ENCODE data around the gene TIAM2.
"Not testable (repeated sequence)": the region's sequence is repeated elsewhere in the genome, so short reads cannot be mapped to it uniquely, and the experiment has no call there.

The TIAM2 gene

DNA sequence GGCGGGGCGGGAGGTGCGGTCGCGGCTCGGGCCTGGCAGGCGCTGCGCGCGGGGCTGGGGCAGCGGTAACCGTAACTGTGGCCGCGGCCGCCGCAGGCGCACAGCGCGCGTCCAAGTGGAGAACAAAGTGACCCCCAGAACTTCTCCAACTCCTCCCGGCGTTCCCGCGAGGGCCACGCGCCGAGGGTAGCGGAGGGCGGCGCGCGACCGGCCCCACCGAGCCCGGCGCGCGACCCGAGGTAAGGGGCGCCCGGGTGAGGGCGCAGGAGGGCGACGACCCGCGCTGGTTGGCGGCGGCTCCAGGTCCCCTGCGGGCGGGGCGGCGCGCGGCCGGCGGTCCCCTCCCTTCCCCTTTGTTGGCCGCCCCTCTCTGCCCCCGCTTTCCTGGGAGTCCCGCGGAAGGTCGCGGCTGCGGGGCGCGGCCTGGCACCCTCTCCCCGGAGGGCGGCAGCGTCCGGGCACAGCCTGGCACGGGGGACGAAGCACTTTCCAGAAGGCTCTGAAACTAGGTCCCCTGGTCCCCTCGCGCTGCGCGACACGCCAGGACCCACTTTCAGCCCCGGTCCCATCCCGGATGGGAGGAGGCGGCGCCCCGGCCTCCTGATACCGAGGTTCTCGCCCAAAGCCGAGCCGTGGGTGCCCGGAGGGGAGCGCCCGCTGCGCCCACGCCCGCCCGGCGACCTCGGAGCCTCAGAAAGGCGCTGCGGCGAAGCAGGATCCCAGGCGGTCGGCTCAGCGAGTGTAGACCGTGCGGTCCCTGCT, at the start of gene TIAM2:
TSS of gene TIAM2 (plus strand) at position 62 of the 762 bp plus-strand sequence. CDS start 133,909 bp downstream, outside the sequence.
- DNase-seq, result peak in 5 of 51 donors; percentile 10 to 29 (median 13)

- no peak for DNase-seq
Measured at GRCh38 chr6:154950979-154951344, 44.2 kb upstream of the TIAM2 start.

DNA sequence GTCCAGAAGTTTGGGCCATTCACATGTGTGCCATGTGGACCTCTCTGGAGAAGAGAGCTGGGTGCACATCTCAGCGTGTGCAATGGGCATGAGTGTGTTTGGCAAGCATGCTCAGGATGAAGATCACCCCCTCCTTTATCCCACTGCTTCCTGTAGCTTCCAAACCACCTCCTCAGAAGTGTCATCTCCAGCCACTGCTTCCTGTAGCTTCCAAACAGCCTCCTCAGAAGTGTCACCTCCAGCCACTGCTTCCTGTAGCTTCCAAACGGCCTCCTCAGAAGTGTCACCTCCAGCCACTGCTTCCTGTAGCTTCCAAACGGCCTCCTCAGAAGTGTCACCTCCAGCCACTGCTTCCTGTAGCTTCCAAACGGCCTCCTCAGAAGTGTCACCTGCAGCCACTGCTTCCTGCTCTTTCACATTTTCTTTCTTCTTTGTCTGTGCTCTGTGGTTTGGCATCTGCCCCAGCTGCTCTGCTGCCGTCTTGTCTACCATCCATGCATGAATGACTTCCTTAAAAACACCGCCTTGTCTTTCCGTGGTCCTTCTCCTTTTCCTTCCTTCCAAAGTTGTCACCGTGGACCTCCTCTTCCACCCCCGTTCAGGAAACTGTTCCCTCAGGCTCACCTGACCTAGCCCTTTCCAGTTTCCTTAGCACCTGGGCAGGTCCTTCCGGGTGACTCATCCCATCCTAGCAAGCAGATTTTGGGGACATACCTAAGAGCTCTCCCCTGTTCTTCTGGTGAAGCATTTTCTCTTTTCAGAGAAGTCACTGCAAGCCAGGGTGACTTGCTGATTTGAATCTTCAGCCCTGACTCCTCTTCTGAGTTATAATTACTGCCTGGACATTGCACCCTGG, 43.5 kb upstream of the TIAM2 start:
- DNase-seq, result no peak

- no peak for DNase-seq
Measured at GRCh38 chr6:154953644-154954043, 41.5 kb upstream of the TIAM2 start.

DNA sequence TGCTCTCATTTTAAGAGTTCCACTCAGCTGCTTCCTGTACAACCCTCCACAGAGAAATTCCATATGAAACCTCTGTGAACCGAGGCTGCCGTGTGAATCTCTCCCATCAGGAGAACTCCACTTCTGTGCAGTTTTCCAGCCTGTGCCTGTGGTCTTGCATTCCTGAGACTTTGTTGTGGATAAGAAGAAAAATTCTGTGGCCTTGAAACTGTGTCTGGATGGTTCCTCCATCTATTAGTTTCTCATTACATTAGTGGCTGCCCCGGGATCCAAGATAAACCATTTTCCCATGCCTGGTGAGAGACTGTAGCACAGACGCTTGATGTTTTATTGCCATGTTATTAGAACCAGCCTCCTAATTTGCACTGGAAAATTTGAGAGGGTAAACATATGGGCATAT, 40.8 kb upstream of the TIAM2 start:
- no peak for DNase-seq

- no peak for DNase-seq
Measured at GRCh38 chr6:154956771-154957522, 38.2 kb upstream of the TIAM2 start.

- no peak for DNase-seq
Measured at GRCh38 chr6:154958469-154958868, 36.6 kb upstream of the TIAM2 start.

- DNase-seq, result no peak
Measured at GRCh38 chr6:154960299-154960843, 34.7 kb upstream of the TIAM2 start.

DNA sequence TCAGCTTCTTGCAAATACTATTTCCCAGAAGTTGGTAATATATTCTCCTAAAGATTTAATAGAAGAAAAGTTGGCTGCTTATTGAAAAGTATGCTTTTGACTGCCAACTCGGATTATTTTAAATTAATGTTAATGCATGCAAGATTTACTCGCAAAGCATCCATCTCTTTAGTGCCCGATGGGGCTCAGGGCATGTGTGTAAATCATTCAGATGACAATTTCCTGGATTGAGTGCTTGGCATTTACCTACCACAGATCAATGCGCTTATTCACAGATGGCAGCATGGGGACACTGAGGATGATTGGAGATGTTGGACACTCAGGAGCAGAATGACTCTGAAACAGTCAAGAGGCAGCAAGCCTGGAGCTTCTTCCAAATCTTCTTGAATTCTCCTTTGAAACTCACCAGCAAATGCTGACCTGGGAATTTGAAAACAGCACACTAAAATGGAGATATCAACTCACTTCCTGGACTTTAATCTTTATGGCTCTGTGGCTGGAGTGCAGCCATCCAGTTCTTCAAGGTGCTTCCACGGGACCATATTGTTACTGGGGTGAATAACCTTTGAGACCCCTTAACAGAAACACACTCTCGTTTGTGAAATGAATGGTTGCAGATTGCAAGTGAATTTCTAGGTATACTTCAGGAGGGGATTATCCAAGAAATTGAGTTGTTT, 34.1 kb upstream of the TIAM2 start:
- DNase-seq, result no peak

GRCh38 chr6:154962753-154963152, 32.4 kb upstream of the TIAM2 start:
- DNase-seq, result peak in 5 of 51 donors; percentile 3 to 23 (median 5)

- DNase-seq, result not testable (repeated sequence)
Measured at GRCh38 chr6:154966065-154966770, 28.9 kb upstream of the TIAM2 start.

DNA sequence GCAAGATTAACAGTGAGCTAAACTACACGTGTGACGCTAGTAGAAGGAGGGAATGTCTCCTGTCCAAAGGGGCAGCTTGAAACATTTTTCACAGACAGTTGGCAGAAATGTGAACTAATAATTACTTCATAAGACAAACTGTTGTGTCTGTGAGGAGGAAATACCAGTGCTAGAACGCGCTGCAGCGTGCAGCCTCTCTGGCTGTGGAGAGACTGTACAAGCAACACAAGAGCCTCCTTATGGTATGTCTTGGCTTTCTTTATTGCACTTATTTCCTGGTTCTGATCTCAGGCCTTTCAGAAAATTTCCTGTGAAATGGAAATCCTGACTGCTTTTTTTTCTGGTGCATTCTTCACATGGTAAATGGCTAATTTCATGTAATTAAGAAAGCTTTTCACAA, 25.3 kb upstream of the TIAM2 start:
- no peak for DNase-seq

- no peak for DNase-seq
Measured at GRCh38 chr6:154974485-154975149, 20.5 kb upstream of the TIAM2 start.

DNA sequence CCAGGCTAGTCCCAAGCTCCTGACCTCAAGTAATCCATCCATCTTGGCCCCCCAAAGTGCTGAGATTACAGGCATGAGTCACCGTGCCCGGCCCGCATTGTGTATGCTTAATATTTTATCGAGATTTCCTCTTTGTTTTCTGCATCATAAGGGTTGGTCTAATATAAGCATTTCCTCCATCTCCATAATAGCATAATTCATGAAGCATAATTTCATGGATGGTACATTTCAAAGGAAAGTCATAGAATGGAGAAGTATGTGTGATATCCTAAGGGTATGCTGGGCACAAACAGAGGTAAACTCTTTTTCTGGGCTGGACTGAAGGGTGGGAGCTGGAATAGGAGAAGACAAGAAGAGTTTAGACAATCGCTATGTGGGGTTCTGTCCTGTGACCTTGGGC, 17.5 kb upstream of the TIAM2 start:
- no peak for DNase-seq

DNA sequence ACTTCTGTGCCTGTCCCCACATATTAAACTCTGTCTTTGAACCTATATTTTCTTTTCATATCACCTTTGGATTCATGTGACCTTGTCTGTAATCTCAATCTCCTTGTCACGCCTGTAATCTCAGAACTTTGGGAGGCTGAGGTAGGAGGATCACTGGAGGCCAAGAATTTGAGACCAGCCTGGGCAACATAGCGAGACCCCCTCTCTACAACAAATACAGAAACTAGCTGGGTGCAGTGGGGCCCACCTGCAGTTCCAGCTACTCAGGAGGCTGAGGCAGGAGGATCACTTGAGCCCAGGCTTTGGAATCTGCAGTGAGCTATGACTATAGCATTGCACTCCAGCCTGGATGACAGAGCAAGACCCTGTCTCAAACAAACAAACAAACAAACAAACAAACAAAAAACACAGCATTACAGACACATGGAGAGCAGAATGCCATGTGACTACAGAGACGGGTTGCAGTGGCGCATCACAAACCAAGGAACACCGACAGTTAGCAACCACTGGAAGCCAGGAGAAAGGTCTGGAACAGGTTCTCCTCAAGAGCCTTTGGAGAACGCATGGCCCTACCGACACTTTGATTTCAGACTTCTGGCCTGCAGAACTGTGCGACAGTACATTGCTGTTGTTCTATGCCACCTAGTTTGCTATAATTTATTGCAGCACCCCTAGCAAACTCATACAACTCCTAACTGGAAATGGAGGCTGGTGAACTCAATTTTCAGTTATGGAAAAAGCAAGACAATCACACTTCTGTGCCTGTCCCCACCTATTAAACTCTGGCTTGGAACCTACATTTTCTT, 14.6 kb upstream of the TIAM2 start:
- DNase-seq, result no peak

GRCh38 chr6:154981079-154981870, 13.8 kb upstream of the TIAM2 start:
- DNase-seq, result no peak

GRCh38 chr6:154984146-154984545, 11.0 kb upstream of the TIAM2 start:
- no peak for DNase-seq

DNA sequence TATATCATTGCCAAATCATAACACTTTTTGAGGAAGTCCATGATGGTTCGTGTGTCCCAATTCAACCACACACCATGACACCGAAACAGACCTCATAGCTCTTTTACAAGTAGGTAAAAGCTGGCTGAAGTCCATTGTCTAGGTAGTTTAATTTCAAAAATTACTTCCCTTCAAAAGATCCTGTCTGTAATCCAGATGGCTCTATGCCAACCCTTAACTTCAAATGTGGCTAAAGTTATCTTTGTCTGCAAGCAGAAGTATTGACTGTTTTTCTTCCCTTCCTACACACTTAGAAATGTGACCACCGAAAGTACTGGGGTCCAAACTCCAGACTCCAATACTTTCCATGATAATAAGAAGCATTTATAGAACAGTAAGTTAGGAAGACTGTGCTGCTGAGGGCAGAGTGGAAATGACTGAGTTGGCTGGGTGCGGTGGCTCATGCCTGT, 8.3 kb upstream of the TIAM2 start:
- DNase-seq, result no peak
